Stimulated activated CD8-positive, alpha-beta memory T cell treated with anti-CD3 and anti-CD28 coated beads, Interleukin-15, amount 100 ng/mL, for 1 hour (primary cell): ENCODE data around the gene RNASE8.

Experiments
- DNase-seq: peaks from one replicate; pipeline ENCODE4 v3.0.0-alpha.2; 2020; ENCODE audit warnings: low read depth

Gene RNASE8

GRCh38 chr14:21092273-21093011, 34.8 kb downstream of the RNASE8 start:
- DNase-seq, result peak; percentile 88

- no peak for DNase-seq
These were observed 35.4 kb downstream of the RNASE8 start for GRCh38 chr14:21093018-21093417.

- no peak for DNase-seq
These were observed 36.4 kb downstream of the RNASE8 start for GRCh38 chr14:21093769-21094681.

GRCh38 chr14:21095430-21096205, 38.0 kb downstream of the RNASE8 start:
- no peak for DNase-seq

GRCh38 chr14:21096438-21096837, 38.8 kb downstream of the RNASE8 start:
- DNase-seq, result no peak

- no peak for DNase-seq
These were observed 39.5 kb downstream of the RNASE8 start for GRCh38 chr14:21096978-21097635.

- no peak for DNase-seq
These were observed 40.0 kb downstream of the RNASE8 start for GRCh38 chr14:21097636-21098075.

- DNase-seq, result no peak
These were observed 40.7 kb downstream of the RNASE8 start, which contains the start of gene ZNF219 for GRCh38 chr14:21098076-21098891. TSS of gene ZNF219 (minus strand) at chr14:21098655. CDS start at chr14:21093591, 5,064 bp downstream.

- no peak for DNase-seq
These were observed 41.4 kb downstream of the RNASE8 start for GRCh38 chr14:21098892-21099595.

- DNase-seq, result no peak
These were observed 42.0 kb downstream of the RNASE8 start for GRCh38 chr14:21099596-21099985.

GRCh38 chr14:21100931-21101330, 43.3 kb downstream of the RNASE8 start, which contains the start of gene TMEM253:
TSS of gene TMEM253 (plus strand) at chr14:21101066. CDS start at chr14:21101344, 278 bp downstream.
- no peak for DNase-seq

GRCh38 chr14:21101802-21102413, 44.3 kb downstream of the RNASE8 start:
- no peak for DNase-seq

GRCh38 chr14:21102521-21103410, 45.1 kb downstream of the RNASE8 start:
- no peak for DNase-seq

GRCh38 chr14:21103411-21103709, 45.7 kb downstream of the RNASE8 start:
- DNase-seq, result no peak

GRCh38 chr14:21103710-21104447, 46.3 kb downstream of the RNASE8 start:
- peak; percentile 91 for DNase-seq

GRCh38 chr14:21104448-21105060, 46.9 kb downstream of the RNASE8 start:
- DNase-seq, result peak; percentile 39

GRCh38 chr14:21105095-21105494, 47.5 kb downstream of the RNASE8 start:
- DNase-seq, result no peak

GRCh38 chr14:21106176-21106497, 48.5 kb downstream of the RNASE8 start:
- no peak for DNase-seq
